ENCODE measurements around the gene KRT3.

KRT3 gene

DNA sequence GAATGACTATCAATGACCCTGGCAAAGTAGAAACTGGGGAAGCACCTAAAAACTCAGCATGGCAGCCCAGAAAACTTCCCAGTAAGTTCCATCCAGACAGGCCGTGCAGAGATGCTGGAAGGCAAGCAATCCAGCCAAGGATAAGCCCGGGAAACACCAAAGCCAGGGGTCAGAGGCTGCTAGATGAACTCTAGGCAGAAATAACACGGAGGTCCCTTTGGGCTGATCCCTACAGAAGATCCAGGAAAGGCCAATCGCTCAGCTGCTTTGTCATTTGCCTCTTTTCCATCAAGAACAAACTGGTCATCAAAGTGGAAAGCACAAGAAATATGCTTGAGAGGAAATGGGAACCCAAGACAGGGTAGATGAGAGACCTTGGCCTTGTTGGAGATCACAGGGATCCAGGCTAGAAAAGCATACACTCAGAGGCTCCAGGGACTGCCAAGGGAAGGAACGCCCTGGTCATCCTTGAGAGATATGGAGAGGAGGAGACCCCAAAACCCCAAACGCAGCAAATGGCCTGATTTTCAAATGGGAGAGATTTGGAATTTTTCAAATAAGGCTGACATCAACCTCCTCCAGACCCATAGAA, 31.7 kb upstream of the KRT3 start:
- no peak for DNase-seq (ENCODE audit: low read depth)

DNA sequence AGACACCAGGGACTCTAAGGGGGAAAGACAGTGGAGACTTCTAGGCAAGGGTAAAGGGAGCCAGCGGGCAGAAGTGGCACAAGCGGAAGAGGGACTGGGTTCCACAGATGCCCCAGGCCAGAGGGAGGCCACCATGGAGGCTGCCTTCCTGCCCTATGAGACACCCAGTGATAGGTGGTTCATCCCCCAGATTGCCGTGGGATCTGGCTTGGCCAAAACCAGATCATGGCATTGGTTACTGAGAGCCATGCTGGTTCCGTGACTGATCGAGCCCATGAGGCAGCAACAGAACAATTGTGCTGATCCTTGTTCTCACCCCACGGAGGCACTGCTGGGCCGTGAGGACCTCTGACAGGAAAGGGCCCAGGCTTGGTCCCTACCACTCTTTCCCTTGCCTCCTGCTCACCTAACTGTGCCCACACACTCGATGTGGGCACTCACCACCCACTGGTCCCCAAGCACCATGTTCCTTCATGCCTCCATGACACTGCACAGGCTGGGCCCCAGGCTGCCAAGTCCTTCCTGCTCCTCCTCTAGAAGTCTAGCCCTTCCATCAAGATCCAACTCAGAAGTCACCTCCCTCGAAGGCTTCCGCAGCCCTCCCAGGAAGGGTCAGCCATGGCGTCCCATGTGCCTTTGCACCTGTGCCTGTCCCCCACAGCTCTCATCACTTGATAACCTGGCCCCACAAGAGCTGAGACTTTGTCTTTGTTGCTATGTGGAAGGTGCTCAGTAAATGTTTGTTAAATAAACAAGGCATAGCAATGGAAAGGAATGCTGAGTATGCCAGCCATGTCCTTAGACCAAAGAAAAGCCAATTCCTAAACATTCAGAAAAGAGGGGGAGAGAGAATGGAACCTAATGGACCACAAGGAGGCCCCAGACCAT, 30.9 kb upstream of the KRT3 start:
- no peak for DNase-seq (ENCODE audit: low read depth)

DNA sequence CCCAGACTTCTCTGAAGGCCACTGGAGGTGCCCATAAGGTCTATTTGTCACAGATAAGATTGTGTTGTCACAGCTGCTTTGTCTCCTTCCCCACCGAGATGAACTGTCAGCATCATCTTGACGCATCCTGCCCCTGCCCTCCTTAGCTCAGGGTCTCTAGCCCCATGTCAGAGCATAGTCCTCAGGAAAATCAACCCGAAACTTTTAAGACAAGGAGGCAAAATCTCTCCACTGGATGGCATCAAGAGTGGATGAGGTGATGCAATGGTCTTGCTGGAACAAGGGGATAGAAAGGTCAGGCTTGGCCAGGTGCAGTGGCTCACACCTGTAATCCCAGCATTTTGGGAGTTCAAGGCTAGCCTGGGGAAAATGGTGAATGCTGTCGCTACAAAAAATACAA, 30.0 kb upstream of the KRT3 start:
- DNase-seq (ENCODE audit: low read depth): no peak

DNA sequence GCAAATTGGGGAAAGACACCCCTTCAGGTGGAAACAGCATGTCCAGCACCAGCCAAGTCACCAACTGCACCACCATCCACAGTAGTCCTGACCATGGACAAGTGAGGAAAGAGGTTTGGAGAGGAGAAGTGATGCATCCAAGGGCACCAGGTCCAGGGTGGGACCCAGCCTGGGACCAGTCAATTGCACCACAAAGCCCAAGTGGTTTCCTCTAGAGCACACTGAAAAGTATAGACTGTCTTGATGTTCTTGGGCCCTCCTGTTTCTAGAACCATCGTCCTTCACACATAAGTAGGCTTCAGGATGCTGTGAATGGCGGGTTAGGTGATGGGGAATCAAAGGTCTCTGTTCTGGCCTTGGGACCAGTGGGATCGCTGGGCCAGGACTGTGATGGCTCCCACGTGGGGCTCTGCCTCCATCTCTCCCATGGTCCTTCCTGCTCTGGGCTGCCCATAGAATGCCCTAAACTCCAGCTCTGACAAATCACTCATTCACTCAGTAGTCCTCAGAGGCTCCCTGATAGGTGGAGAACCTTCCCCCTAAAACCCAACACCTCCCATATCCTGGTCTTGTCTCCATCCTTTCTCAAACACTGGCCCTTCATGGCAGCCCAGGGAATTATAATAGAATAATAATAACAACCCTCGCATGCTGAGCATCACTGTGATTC, 29.0 kb upstream of the KRT3 start:
- no peak for DNase-seq (ENCODE audit: low read depth)

DNA sequence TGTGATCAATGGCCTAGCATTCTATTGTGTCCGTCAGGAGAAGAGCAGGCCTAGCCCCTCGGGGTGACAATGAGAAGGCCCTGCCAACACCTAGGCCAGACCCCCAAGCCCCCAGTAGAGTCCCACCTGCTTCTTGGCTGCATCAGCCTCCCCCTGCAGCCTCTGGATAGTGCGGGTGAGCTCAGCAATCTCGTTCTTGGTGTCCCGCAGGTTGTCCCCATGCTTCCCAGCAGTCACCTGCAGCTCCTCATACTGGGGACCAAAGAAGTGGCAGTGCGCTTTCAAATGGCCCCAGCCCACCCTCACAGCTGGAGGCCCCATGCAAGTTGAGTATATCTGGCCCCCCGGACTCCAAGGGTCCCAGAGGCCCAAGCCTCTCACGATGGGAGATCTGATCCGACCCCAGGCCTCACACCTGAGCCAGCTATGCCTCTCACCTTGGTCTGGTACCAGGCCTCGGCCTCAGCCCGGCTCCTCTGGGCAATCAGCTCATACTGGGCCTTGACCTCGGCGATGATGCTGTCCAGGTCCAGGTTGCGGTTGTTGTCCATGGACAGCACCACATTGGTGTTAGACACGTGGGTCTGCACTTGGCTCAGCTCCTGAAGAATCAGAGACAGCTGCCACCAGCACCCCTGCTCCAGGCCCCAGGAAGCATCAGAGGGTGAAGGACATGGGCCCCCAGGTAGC, 28.0 kb upstream of the KRT3 start:
- no peak for DNase-seq (ENCODE audit: low read depth)

DNA sequence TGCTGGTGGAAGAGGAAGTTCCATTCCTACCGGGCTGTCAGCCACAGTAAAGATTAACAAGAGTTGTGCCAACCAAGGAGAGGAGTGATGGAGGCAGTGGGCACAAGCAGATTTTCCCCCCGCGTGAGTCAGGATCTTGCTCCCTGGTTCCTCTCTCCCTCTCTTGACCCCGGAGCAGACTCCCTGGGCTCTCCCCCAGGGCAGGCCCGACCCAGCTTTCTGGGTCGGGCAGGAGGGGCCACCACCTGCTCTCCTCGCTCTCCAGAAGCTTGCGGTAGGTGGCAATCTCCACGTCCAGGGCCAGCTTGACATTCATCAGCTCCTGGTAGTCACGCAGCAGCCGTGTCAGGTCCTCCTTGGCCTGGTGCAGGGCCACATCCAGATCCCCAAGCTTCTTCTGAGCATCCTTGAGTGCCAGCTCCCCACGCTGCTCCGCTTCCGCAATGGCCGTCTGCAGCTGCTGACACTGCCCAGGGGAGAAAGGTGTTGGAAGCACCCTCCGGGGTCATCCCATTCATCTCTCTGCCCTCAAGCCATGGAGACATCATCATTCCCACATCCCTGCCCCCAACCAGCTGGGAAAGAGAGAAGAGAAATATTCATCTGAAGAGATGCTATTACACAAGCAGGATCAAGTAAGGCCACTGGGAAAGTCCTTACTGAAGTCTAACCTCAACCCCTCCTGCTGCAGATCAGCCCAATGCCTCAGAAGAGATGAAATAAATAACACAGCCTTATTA, 27.0 kb upstream of the KRT3 start:
- no peak for DNase-seq (ENCODE audit: low read depth)

DNA sequence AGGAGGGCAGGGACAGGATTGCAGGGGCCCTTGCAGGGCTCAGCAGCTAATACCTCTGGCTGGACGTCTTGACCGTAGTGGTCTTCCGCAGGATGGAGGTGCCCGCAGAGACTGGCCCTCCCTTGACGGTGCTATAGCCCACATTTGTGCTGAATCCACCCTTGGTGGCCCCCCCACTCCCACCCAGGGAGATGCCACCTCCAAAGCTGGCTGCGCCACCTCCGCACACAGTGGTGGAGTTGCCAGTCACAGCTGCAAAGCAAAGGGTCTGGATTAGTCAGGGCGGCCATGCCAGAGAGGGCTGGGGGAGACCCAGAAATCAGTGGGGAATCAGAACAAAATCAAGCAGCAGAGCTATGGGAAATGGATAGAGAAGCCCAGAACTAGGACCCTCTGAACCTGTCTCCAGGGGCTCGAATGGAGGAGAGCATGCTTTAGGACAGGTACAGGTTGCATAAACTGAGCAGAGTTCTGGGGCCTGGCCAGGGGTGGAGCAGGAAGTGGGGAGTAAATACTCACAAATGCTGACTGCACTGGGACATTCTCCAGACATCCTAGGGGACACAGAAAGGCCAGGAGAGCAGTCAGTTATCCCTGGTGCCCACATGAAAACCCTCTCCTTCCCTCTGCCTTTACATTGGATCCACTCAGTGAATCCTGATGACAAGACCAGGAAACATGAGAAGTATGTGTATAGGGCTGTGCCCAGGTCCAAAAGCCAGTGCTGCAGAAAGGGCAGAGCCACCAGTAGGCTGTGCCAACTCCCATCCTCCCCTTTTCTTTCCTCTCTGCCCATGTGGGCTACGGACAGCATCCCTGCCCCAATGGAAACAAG, 26.1 kb upstream of the KRT3 start:
- DNase-seq (ENCODE audit: low read depth): no peak

DNA sequence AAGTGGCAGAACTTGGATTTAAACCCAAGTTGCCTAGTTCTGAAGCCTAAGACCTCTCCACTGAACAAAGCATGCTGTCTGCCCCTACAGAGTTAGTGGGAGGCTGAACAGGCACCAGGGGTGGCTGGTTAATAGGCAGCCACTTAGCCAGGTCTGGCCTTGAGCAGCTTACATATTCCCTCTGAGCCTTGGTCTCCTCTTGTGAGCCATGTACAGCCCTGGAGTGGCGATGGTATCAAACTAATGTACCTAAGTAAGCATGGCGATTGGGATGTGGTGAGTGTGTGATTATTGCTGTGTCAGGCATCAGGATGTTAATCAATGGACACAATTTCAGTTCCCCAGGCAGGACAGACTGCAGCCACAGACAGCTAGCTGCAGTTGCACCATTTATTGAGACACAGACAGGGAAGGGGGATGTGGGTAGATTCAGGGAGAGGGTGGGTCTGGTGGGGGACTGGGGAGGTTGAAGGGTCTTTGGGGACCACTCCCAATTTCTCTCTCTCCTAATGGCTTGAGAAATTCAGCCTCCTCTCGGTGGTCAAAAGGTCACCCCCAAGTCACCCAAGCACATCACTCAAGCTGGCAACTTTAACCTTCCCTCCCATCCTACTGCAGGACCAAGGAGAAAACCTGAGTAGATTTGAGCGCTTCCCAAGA, 25.3 kb upstream of the KRT3 start:
- DNase-seq (ENCODE audit: low read depth): no peak

DNA sequence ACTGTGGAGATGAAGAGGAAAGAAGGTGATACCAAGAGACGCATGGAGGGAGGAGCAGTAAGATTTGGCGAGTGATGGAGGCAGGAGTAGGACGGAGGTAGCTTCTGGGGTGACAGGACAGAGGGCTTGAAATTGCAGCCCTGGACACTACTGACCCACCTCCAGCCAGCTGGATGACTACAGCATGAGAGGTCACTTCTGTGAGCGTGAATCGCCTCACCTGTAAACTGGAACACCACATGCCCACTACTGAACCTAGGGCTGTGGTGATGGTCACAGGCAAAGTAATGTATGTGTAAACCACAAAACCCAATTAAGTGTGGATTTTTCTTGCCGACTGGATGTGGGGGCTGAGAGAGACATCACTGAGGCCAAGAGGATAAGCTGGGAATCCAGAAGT, 24.6 kb upstream of the KRT3 start:
- no peak for DNase-seq (ENCODE audit: low read depth)

DNA sequence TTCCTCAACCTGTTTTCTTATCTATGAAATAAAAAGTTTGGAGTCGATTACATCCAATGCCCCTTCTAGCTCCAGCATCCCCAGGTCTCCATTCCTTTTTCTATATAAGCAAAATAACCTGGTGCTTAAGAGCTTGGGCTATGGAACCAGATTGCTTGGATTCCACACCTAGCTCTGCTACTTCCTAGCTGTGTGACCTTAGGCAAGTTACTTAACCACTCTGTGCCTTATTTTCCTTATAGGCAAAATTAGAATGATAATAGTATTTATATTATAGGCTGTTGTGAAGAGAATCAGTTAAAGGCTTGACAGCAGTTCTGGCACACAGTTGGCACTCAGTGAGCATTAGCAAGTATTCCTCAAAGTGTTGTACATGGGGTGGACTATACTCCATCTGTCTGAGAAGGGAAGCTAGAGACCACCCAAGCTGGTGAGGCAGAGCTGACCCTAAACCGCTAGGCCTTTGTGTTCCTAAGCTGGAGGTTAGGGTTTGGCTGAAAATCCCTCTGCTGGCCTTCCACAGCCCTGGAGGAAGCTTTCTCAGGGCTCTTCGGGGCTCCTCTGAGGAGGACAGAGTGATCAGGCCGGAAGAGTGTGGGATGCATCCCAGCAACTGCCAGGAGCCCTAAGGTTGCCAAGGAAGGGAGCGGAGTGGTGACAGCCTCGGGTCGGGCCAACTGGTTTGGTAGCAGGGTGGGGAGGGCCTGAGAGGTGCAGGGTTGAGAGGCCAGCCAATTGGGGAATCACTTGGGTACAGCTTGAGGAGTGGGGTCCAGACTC, 24.0 kb upstream of the KRT3 start:
- no peak for DNase-seq (ENCODE audit: low read depth)

DNA sequence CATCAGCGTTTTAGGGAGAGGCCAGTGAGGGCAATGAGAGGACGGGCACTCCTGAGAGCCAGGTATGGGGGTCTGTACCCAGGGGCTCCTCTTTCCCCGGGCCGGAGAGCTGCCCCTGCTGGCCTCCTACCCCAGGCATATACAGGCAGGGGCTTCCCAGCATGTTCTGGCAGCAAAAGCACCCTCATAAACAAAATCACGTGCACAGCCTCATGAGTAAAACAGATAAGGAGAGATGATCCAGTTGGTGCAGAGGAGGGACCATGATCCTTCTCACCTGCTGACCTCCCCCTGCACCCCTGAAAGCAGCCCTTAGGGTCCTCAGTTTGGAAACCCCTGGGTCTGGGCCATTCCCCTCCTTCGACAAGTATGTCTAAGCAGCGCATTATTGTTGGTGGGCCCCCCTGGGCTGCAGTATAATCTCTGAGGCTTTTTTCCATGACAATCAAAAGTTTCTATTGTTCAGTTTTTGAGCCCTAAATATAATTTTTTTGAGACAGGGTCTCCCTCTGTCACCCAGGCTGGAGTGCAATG, 23.0 kb upstream of the KRT3 start:
- no peak for DNase-seq (ENCODE audit: low read depth)

DNA sequence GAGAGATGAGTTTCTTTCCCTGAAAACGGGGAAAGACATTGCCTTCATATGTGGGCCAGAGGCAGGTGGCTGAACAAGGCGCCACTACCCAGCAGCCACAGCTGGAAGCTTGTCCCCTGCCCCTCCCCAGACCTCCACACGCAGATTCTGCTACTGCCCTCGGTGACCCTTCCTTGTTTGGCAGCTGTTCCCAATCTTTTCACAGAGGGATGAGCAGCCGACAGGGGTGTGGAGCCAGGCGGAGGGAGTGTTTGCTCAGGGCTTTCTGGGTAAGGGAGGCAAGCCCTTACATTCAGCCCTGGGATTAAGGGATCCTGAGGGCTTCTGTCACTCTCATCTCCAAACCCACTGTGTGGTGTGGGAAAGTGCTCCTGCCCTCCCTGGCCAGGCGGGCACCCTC, 22.5 kb upstream of the KRT3 start:
- no peak for DNase-seq (ENCODE audit: low read depth)

DNA sequence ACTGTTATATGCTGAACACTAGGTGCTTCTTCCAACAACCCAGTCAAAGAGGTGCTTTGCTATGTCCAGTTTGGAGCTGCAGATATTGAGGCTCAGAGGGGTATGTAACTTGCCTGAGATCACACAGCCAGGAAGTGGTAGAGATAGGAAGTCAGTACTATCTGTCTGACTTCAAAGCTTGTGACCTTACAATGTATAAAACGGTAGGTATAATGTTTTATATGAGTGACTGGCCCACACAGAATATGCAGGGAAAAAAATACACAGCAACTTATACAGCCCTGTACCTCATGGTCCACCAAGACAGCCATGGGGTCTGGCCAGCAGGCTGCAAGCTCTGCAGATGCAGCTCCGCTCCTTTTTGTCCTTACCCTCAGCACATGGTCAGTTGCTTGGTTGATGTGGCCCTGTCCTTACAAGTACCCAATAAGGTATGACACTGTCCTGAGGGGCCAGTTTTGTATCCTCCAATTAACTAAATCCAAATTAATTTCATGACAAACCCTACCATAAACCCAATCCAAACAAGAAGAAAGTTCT, 21.9 kb upstream of the KRT3 start:
- DNase-seq (ENCODE audit: low read depth): no peak

DNA sequence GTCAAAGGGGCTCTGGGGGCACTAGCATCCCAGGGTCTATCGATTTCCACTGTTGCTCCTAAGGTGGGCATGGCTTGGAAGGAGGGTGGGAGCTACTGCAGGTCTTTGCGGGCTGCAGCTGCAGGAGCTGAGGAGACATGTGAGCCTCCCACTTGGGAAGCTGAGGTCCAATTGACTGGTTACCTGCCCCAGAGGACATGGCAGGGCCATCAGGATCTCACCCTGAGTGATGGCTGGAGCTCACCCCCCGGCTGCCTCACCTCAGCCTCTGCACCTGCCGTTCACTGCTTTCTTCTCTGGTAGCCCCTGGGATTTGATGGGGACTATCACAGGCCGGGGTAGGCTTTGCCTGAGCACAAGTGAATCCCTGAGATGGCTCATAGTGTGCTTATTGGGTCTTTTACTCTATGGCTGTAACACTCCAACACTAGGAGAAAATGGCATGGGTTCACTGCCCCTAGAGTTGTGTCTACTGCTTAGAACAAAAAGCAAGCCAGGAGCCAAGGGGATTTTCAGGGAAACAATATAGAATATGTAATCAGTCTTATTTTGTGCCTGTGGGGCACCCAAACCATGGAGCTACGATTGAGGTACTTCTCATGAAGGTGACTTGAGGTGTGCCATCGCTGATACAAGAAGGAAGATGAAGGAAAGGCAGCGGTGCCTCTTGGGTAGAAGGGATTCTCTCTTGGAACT, 21.2 kb upstream of the KRT3 start:
- DNase-seq (ENCODE audit: low read depth): no peak

DNA sequence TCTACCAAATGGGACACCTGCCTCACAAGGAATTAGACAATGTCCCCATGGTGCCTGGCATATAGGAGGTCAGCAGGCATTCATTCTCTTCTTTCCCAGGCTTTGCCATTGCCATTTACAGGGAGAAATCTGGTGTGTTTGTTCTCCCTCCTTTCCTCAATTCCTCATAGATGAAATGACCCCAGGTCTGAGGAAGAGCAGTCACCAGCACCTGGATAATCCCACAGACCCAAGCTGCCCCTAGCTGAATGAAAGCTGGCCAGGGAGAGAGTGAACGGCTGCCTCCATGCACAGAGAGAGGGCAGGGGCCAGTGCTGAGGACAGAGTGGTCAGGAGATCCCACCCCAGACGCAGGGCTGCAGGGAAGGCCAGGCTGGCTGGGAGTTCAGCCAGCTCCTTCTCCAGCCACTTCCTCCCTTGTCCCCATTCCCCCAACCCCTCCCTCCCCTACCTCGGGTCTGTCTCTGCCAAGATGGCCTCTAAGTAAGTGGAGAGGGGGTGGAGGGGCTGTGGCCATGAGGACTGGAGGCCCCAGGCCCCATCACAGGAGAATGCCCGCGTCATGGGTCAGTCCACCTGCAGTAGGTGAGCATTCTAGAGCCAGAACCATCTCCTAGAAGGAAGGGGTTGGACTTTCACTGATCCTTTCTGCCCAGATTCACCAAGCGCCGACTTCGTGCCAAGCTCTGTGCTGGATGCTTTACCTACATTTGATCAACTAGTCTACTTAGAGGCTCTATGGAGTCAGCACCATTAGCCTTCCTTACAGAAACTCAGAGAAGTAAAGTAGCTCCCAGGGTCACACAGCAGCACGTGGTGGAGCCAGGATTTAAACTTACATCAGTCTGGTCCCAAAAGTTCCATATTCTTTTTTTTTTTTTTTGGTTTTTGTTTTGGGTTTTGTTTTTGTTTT, 20.0 kb upstream of the KRT3 start:
- no peak for DNase-seq (ENCODE audit: low read depth)

DNA sequence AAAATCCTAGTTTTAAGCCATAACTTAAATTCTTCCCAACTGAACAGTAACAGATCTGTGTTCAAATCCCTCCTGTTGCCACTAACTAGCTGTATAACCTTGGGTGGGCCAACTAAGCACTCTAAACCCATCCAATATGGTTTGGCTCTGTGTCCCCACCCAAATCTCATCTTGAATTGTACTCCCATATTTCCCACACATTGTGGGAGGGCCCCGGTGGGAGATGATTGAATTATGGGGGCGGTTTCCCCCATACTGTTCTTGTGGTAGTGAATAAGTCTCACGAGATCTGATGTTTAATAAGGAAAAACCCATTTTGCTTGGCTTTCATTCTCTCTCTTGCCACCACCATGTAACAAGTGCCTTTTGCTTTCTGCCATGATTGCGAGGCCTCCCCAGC, 19.2 kb upstream of the KRT3 start:
- no peak for DNase-seq (ENCODE audit: low read depth)

DNA sequence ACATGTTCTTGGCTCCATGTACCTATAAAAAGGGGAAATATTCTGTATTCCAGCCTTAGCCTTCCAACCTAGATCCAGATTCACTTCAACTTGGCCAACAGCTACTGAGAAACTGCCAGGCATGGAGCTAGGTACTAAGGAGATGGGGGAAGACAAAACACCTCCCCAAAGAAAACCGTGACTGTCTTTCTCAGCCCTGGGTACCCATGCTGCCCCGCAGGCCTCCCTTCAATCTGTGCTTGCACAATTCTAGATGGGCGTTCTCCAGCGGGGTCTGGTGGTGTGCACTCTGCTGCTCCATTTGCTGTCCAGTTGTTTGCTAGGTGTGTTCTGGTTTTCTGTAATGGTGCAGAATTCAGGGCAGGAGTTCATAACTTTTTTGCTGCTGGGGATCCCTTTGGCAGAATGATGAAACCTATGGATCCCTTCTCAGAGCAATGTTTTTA, 18.8 kb upstream of the KRT3 start:
- DNase-seq (ENCODE audit: low read depth): no peak

Measured in stimulated activated CD8-positive, alpha-beta memory T cell treated with anti-CD3 and anti-CD28 coated beads, Interleukin-12 subunit alpha, Interleukin-12 subunit beta, amount 100 ng/mL, for 4 hours (primary cell).